GM18858 (cell line): ENCODE measurements around the gene CEMIP.
"Not testable (repeated sequence)": the region's sequence is repeated elsewhere in the genome, so short reads cannot be mapped to it uniquely, and the experiment has no call there.

Source experiments
- ATAC-seq: cut with Tn5 transposase; IDR thresholded peaks from one replicate; pipeline ENCODE4 v1.9.1; 2021; ENCODE audit not compliant: unreplicated experiment

CEMIP gene

DNA sequence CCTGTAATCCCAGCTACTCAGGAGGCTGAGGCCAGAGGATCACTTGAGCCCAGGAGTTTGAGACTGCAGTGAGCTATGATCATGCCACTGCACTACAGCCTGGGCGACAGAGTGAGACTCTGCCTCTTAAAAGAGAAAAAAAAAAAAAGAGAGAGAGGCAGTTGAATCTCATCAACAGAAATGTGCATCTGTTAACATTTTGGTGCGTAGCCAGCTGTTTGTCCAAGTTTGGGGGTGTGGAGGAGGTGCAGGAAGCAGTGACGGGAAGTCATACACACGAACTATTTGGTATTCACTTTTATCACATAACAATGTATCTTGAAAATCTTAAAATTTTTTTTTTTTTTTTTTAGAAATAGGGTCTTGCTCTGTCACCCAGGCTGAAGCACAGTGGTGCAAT, 18.2 kb upstream of the CEMIP start:
- ATAC-seq, result no peak

DNA sequence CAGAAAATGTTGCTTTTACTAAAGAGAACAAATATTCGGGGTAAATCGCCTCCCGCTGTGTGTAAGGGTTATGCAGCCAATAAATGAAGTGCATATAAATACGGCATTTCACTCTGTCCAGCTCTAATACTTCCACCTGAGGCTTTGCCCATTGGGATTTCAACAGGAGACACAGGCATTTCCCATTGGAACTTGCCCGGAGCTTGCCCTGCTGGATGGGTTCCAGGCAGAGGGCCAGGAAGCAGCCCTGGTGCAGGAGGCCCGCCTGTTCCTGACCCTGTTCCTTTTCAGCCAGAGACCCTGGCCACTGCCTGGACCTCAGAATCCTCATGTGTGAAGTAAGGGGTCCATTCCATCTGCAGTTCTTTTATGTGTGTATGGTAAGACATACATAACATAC, 17.4 kb upstream of the CEMIP start:
- ATAC-seq, result no peak

DNA sequence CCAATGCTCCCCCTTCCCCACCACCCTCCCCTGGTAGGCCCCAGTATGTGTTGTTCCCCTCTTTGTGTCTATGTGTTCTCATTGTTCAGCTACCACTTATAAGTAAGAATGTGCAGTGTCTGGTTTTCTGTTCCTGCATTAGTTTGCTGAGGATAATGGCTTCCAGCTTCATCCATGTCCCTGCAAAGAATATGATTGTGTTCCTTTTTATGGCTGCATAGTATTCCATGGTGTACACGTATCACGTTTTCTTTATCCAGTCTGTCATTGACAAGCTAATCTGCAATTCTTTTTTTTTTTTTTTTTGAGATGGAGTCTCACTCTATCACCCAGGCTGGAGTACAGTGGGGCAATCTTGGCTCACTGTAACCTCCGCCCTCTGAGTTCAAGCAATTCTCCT, 15.9 kb upstream of the CEMIP start:
- not testable (repeated sequence) for ATAC-seq

DNA sequence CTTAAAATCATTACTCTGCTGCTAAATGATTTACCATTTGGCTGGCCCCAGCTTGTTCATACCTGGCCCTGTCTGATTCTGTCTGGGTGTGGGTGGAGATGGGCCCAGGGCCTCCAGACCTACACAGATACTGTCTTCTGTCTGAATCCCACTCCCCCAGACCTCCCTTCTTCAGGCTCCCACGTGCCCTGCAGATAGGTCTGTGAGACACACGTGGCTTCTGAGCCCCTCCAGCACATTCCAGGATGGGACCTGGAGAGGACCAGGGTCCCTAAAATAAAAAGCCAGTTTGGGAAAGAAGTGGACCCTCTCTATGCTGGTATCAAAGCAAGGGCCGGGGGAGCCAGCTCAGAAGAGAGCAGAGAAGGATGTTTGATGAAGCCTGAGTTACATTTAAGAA, 14.6 kb upstream of the CEMIP start:
- no peak for ATAC-seq

DNA sequence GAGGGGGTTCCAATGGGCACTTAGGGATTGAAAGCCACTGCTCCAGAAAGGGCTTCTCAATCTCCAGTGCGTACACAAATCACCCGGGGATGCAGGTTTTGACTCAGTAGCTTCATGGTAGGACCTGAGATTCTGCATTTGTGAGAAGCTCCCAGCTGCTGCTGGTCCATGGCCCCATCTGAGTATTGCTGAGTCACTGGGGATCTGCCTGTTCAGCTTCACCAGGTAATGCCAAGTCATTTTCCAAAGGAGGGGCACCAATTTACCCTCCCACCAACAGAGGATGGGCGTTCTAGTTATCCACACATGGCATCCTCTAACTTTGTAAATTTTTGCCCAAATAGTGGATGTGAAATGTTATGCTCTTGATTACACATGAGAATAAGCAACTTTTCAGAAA, 12.9 kb upstream of the CEMIP start:
- no peak for ATAC-seq

DNA sequence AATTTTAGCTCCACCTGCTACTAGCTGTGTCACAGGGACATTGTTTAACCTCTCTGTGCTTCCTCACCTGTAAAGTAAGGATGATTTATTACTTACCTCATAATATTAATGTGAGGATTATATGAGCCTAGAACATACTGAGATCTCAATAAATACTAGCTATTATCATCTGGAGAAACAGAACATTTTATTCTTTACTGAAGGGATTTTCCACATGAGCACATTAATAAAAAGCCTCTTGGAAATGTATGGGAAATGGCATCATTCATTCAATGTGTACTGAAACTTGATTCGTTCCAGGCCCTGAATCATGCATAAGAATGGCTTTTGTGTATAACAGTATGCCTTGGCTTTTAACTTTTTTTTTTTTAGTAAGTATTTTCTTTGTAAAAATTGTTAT, 11.0 kb upstream of the CEMIP start:
- no peak for ATAC-seq

DNA sequence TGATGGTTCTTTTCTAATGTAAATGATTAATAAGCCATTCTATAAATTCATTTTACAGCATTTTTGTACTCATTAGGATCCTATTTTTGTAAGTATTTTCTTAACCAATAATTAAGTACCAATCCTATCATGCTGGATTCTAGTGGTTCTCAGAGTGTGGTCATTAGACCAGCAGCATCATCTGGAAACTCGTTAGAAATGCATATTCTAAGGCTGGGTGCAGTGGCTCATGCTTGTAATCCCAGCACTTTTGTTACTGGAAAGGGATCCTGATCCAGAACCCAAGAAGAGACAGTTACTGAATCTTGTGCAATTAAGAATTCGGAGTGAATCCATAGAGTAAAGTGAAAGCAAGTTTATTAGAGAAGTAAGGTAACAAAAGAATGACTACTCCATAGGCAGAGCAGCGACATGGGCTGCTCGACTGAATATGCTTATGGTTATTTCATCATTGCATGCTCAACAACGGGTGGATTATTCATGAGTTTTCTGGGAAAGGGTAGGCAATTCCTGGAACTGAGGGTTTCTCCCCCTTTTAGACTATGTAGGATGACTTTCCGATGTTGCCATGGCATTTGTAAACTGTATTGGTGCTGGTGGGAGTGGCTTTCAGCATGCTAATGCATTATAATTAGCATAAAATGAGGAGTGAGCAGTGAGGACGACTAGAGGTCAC, 9.9 kb upstream of the CEMIP start:
- ATAC-seq, result no peak

DNA sequence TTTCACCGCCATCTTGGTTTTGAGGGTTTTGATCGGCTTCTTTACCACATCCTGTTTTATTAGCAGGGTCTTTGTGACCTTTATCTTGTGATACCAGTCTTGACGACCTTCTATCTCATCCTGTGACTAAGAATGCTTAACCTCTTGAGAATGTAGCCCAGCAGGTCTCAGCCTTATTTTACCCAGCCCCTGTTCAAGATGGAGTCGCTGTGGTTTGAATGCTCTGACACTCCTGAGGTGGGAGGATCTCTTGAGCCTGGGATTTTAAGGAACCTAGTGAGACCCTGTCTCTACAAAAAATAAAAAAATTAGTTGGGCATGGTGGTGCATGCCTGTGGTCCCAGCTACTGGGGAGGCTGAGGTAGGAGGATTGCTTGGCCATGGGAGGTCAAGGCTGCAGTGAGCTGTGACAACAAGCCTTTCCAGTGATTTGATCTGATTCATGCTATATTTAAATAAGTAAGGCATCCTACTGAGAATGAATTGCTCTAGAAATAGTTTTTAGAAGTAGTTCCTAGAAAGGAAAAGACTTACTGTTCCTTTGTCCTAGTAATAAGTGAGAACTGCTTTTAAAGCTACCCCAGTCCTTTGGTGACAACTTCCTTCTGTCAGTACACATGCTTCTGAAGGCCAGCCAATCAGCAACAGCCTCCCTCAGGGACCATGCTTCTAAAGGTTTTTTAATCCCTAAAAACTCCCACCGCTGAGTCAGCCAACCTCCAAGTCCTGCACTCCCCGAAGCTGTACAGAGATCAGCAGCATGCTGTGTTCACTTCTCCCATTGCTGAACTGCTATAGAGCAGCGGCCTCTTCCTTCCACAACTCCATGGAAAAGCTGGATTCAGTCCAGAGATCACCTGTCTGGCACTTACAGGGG, 9.1 kb upstream of the CEMIP start:
- no peak for ATAC-seq

DNA sequence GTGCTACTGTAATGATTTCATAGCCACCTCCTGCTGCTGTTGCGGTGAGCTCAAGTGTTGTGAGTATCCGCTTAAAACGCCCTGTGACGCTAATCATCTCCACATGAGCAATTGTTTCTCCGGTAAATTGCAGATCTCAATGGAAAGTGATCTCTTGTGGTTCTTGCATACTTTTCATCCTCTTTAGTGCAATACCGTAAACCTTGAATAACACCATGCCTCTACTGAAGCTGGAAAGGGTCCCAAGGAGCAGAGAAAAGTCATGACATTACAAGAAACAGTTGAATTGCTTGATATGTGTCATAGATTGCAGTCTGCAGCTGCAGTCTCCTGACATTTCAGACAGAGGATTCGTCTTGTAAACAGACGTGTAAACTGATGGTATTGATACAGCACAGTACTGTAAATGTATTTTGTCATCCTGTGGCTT, 6.0 kb upstream of the CEMIP start:
- ATAC-seq, result no peak

DNA sequence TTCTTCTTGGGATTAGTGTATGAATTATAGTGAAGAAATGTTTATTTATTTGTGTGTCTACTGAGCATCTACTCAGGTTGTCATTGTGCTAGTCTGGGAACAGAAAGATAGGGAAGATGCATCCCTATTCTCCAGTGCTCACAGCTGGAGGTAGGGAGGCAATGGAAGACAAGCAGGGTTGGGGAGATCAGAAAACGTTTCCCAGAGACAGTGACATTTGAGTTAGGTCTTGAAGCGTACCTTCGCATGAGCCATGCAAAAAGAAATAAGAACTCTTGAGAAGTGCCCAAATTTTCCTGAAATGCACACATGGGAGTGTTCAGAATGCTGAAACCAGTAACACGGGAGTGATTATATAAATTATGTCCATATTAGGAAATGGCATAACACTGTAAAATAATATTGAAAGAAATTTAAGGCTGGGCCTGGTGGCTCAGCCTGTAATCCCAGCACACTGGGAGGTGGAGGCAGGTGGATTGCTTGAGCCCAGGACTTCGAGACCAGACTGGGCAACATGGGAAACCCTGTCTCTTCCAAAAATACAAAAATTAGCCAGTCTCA, 5.3 kb upstream of the CEMIP start:
- ATAC-seq, result no peak

DNA sequence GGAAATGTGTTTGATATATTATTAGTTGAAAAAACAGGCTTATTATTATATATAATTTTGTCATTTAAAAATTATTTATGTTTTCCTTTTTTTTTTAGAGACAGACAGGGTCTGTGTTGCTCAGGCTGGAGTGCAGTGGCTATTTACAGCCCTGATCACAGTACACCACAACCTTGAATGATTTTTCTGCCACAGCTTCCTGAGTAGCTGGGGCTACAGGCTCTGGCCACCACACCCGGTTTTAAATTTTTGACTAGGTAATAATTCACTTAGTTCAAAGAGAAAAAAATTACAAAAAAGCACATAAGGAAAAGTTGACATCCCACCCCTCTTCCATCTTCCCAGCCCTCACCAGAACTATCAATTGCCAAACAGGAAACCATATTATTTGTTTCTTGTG, 4.7 kb upstream of the CEMIP start:
- no peak for ATAC-seq

DNA sequence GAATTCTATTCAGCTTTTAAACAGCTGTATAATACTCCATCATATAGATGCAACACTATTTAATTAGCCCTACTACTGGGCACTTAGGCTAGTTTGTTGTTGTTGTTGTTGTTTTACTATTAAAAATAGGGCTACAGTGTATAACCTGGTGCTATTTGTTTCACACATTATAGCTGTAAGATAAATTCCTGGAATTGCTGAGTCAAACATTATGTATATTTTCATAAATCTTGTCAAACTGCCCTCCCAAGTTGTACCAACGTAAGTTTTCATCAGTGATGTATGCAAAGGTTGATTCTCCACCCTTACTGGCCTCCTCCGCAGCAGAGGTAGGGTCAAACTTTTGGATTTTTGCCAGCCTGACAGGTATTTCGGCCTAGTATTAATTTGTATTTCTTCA, 3.8 kb upstream of the CEMIP start:
- no peak for ATAC-seq

DNA sequence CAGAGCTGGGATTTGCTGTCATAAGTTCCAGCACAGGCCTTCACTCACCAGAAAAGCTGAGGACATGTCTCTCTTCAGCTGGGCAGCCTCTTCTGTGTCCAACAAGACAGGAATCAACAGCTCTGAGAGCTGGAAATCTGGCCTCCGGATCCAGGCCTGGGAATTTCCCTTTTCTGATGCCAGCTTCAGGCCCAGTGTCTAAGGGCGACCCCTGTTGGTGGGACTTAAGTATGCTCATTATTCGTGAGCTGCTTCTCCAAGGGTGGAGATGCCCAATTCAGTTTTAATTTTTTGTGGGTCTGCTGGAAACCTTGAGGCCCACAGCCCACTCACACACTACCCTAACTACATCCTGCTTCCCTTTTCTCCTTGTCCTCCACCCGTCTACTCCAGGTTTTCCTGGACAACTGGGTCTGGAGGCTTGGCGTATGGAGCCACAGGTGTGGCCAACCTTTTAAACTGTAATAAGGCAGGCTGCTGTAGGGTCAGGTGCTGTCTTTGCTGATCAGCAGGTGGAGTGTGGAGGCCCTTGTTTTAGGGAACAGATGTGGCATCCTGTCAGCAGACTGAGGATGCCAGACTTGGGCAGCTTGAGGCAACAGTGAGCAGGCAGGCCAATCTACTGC, 2.6 kb upstream of the CEMIP start:
- ATAC-seq, result no peak

DNA sequence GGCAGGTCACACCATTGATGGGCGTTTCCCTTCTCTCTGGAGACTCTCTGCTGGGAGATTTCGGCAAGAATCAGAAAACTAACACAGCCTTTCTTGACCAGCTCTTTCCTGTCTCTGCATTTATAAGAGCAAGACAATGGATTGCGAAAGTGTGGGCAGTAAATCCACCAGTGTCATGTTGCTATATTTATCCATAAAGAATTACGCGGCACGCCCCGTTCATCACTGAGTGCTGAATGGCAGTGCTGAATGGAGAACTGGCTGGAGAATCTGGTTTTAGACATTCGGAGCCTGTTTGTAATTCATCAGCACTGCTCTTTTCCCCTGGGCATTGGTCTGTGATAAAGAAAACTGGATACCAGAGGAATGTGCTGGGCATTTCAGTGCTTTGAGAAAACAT, 2.0 kb upstream of the CEMIP start:
- ATAC-seq, result no peak

DNA sequence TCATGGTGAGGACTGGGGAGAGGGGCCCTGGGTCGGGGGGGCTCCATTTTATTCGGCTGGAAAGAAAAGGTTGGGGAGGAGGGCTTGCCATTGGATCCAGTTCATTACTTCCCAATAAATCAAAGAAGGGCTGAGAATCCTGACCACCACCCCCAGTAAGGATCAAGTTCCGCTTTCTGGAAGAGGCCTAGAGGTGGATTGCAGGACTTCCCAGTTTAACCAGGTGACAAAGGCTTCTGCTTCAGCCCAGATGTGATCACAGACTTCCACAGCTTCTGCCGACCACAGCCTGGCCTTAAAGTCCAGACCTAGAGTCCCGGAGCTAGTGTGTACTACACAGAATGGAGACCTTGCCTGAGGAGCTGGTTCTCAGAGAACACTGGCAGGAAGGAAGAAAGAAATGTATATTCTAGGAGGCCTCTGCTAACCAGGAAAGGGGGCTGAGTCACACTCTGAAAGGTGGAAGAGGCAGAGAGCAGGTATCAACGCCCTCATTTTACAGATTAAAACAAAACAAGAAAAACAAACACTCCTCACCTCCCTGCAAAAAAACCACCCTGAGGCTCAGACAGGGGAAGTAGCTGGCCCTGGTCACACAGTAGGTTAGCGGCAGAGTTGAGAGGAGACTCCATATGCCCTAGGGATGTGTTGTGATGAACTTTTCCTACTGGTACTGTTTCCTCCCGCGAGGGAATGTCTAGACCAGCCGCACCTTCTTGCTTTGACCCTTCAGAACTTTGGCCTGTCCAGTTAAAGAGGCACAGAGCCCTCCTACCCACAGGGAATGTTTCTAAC, 1.1 kb upstream of the CEMIP start:
- ATAC-seq, result no peak

DNA sequence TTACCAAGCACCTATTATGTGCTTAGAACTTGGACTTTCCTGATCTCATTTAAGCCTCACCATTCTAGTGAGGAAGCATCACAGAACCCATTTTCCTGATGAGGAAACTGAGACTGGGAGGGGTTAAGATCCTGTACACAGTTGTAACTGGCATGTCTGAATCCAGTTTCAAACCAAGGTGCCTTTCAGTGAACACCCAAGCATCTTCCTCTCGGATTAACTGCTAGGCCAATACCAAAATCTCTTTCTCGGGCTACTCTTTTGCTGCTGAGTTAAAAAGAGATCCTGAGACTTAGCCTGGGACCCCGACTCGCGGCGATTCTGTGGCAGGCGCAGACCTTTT, 578 bp upstream of the CEMIP start:
- no peak for ATAC-seq

DNA sequence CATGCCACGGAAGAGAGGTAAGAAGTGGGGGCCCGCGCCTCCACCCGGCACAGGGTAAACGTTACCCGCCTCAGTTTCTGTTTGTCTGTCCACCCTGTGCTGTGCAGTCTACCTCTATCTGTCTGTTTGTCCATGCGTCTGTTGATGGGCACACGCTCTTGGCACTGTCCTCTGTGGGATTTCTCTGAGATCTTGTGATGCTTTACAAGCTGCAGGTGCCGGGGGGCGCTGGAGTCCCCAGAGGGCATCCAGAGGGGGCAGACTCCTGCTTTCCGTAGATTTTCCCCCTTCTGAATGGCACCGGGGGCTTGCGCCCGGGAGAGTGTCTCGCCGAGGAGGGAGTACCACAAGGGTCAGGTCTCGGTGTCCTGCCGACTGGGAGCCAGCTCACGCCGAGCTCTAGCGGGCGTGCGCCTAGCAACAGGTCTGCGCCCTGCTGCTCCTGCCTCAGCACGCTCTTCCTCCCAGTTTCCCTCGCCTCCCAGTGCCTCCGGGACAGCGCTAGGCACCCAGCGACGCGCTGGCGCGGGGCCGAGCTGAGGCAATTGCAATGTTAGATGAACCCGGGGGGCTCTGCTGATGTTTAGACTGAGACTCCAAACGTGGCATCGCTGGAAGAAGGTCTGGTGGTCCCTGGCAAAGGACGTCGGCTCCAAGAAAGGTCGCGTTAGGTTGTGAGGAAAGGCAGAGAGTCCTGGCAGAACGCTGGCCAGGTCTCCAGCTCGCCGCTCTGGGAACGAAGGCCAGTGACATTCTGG, 667 bp downstream of the CEMIP start:
- ATAC-seq, result no peak

DNA sequence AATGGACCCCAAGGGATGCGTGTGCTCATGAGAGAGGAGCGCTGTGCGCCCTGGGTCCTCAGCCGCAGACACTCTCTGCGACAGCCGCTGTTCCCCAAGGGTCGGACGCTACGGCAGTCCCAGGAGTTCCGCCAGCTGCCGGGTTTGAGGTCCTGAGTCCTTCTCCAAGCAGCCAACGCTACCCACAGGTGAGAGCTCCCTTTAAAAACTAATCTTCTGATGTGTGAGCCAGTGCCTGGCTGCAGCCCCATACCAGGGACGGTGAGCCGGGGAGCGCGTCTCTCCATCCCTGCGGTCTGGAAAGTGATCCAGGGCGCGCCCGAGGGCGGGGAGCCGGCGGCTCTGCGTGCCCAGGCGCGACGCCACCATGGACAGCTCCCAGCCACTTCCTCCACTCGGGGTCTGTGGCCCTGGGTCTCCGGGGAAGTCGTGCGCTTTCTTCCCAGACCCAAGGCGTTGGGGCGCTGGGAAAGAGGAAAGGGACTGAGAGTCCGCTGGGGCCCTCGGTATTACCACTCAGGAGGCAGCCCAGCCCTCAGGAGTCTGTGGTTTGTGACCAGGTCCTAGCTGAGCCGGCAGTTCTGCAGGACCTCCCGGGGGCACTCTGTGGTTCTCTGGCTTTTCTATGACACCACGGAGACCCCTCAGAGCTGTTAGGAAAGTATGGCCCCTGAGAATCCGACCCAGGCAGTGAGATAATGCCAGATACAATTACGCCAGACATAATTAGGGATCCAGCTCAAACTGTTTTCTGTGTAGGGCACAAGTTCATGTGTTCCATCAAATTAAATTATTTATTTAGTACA, 1.4 kb downstream of the CEMIP start:
- ATAC-seq, result no peak

DNA sequence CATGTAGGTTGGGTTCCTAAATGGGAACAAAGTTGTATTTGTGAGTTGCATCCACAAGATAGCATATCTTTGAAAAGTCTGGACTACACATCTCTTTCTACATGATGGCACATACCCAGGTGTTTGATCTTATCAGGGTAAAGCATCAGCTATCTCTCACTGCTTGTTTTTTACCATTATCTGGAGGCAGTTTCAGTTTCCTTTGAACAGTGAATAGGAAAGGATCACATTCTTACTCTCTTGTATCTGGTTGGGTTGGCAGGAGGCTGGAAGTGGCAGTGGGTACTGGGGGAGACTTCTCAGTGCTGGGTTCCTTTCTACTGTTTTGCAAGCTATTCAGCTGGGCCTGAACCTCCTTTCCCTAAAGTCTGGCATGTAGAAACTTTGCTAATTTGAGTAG, 4.1 kb downstream of the CEMIP start:
- ATAC-seq, result no peak

DNA sequence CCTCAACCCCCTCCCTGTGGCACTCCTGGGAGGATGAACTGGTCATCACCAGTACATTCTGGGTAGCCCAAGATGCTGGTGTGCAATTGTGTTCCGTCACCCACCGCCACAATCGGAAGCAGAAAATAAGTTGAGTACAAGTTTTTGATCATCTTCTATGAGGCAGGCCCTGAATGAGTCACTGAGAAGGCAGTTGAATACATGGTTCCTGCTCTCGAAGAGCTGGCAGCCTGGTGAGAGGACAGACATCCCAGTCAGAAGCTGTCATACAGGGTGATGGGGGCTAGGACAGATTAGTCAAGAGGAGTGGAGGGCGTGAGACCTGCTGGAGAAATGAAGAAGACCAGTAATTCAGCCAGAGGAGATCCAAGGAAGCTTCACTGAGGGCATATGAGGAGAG, 6.2 kb downstream of the CEMIP start:
- no peak for ATAC-seq
